Gastrocnemius medialis (tissue), 4 donors: ENCODE measurements around the gene STK36. TPM values are rescaled to one million over a fixed set of nuclear protein-coding genes. Genes with fewer than 3 reads are reported as not detected.
A peak's percentile ranks its signal among the peaks of the same experiment; 100 is the strongest.

Experiments used
- ATAC-seq, 2 donors: fragments of 150-250 bp; one replicate each; pipeline ENCODE4 v1.9.1; 2016
- DNase-seq, 2 donors: peaks; one replicate each; pipeline ENCODE4 v3.0.0-alpha.2; 2019
- H3K27ac ChIP-seq, 4 donors: fragments of 200-600 bp; sonication (generic); 1 replicate in 1 of 4; 2 replicates in 3 of 4; pipeline ENCODE4 v1.5.1; 2016 to 2018; ENCODE audit warnings: mild to moderate bottlenecking in 2 of 4, moderate library complexity in 1 of 4
- H3K27me3 ChIP-seq, 3 donors: fragments of 200-600 bp; sonication (generic) in 2 of 3; 1 replicate in 1 of 3; 2 replicates in 2 of 3; pipeline versions ENCODE4 v1.5.1 to v1.6.0; 2016 to 2019; ENCODE audit warnings: mild to moderate bottlenecking in 1 of 3, moderate library complexity in 1 of 3
- H3K36me3 ChIP-seq, 2 donors: fragments of 200-600 bp; sonication (generic) in 1 of 2; one replicate each; pipeline ENCODE4 v1.5.1; 2017 to 2018
- H3K4me1 ChIP-seq, 2 donors: fragments of 200-600 bp; sonication (generic) in 1 of 2; one replicate each; pipeline ENCODE4 v1.5.1; 2016 to 2017; ENCODE audit warnings: mild to moderate bottlenecking in 2 of 2
- H3K4me3 ChIP-seq, 4 donors: fragments of 200-600 bp; sonication (generic) in 3 of 4; 1 replicate in 1 of 4; 2 replicates in 3 of 4; pipeline ENCODE4 v1.5.1; 2016 to 2019; ENCODE audit warnings: mild to moderate bottlenecking in 2 of 4
- H3K9me3 ChIP-seq, 3 donors: fragments of 200-600 bp; sonication (generic) in 2 of 3; 1 replicate in 1 of 3; 2 replicates in 2 of 3; pipeline ENCODE4 v1.5.1; 2016 to 2019
- CTCF ChIP-seq, 5 experiments: fragments of 450-650 bp in 3 of 5; fragments of 200-600 bp in 2 of 5; sonication (generic) in 2 of 5; IDR thresholded peaks in 4 of 5; conservative IDR thresholded peaks in 1 of 5; 1 replicate in 4 of 5; 2 replicates in 1 of 5; pipeline ENCODE4 v1.5.1; 2016 to 2019; ENCODE audit warnings: antibody characterized with exemption in 5 of 5, mild to moderate bottlenecking in 3 of 5, moderate library complexity in 3 of 5
- POLR2A ChIP-seq, 2 donors: fragments of 450-650 bp; IDR thresholded peaks; one replicate each; pipeline ENCODE4 v1.6.1; 2017; ENCODE audit warnings: antibody characterized with exemption in 2 of 2, mild to moderate bottlenecking in 2 of 2, moderate library complexity in 2 of 2
- in situ Hi-C, 4 donors: fragments of 200-750 bp; cut with MboI; loops; one replicate each; pipeline versions ENCODE4 v1.15.0 to v1.8.0; 2017; ENCODE audit warnings: low sequenced_read_pairs in 4 of 4
- intact Hi-C: fragments of 100-400 bp; cut with DNase I; formaldehyde crosslinking; loops from one replicate; pipeline ENCODE4 v1.15.1; 2023; ENCODE audit warnings: low total_unique reads
- total RNA-seq, 4 donors: library from RNA; depleted of rRNA; stranded (reverse); fragments of >200 nt; gene quantifications; one replicate each; pipeline versions ENCODE4 v1.1.0 to v1.2.3, GENCODE V29; 2016

STK36 gene
- total RNA-seq, 4 donors from 2014 or later: 3.0 to 16.3 (median 7.6) TPM

GRCh38 chr2:218726004-218726574, 54.2 kb downstream of the STK36 start:
- H3K27me3 ChIP-seq: no peaks in the 10 kb centered on the region
- ATAC-seq: no peak
- H3K4me3 ChIP-seq: no peak overlapping the region
- no peaks in the 10 kb centered on the region for H3K4me1 ChIP-seq
- DNase-seq: no peak
- H3K9me3 ChIP-seq: no peaks in the 10 kb centered on the region
- H3K36me3 ChIP-seq: peaks cover 0 to 5% of the 10 kb centered on the region in 2 donors
- TF ChIP-seq CTCF (IDR thresholded peaks at IDR 0.05 in 4 of 5, conservative IDR thresholded peaks at IDR 0.05 in 1 of 5): no peak
- TF ChIP-seq POLR2A (IDR thresholded peaks at IDR 0.05): no peak
- H3K27ac ChIP-seq: no peak overlapping the region
- in situ Hi-C loops (loop anchor here in 1 of 4 donors (5.0 kb wide), 1 partner anchor 121 kb away; no protein-coding TSS in a partner anchor), intact Hi-C loops (no loop called here)

GRCh38 chr2:218727502-218728165, 55.7 kb downstream of the STK36 start:
- peaks cover 0 to 7% of the 10 kb centered on the region in 2 donors for H3K4me1 ChIP-seq
- H3K27me3 ChIP-seq: no peaks in the 10 kb centered on the region
- in situ Hi-C loops: loop anchor here in 1 of 4 donors (5.0 kb wide), 1 partner anchor 120 kb away; no protein-coding TSS in a partner anchor
- intact Hi-C loops: loop anchor here (1.0 kb wide), 1 partner anchor 120 kb away; no protein-coding TSS in a partner anchor
- H3K4me3 ChIP-seq: no peak overlapping the region
- TF ChIP-seq POLR2A (IDR thresholded peaks at IDR 0.05) (no peak), CTCF (IDR thresholded peaks at IDR 0.05 in 4 of 5, conservative IDR thresholded peaks at IDR 0.05 in 1 of 5) (peak; percentile 39 to 55 (median 50))
- no peak overlapping the region for H3K27ac ChIP-seq
- H3K36me3 ChIP-seq: peaks cover 0 to 5% of the 10 kb centered on the region in 2 donors
- no peak for ATAC-seq
- no peak for DNase-seq
- no peaks in the 10 kb centered on the region for H3K9me3 ChIP-seq

GRCh38 chr2:218729640-218730039, 57.8 kb downstream of the STK36 start:
- peaks cover 0 to 7% of the 10 kb centered on the region in 2 donors for H3K4me1 ChIP-seq
- ATAC-seq (no peak), DNase-seq (no peak)
- H3K4me3 ChIP-seq: no peak overlapping the region
- intact Hi-C loops: loop anchor here (5.0 kb wide), 1 partner anchor 48 kb away; no protein-coding TSS in a partner anchor
- TF ChIP-seq POLR2A (IDR thresholded peaks at IDR 0.05): no peak
- TF ChIP-seq CTCF (IDR thresholded peaks at IDR 0.05 in 4 of 5, conservative IDR thresholded peaks at IDR 0.05 in 1 of 5): no peak
- no peak overlapping the region for H3K27ac ChIP-seq
- peaks cover 0 to 5% of the 10 kb centered on the region in 2 donors for H3K36me3 ChIP-seq
- no peaks in the 10 kb centered on the region for H3K9me3 ChIP-seq
- in situ Hi-C loops: loop anchor here in 1 of 4 donors (5.0 kb wide), 1 partner anchor 118 kb away; no protein-coding TSS in a partner anchor
- no peaks in the 10 kb centered on the region for H3K27me3 ChIP-seq

GRCh38 chr2:218732052-218732760, 60.3 kb downstream of the STK36 start:
- no peak for DNase-seq
- Histone ChIP-seq H3K27me3 (no peaks in the 10 kb centered on the region), H3K4me1 (peaks cover 0 to 7% of the 10 kb centered on the region in 2 donors), H3K4me3 (no peak overlapping the region), H3K9me3 (no peaks in the 10 kb centered on the region), H3K36me3 (peaks cover 0 to 5% of the 10 kb centered on the region in 2 donors), H3K27ac (peak overlapping the region in 3 of 4 donors; percentile 20 to 42 (median 26))
- no peak for TF ChIP-seq CTCF (IDR thresholded peaks at IDR 0.05 in 4 of 5, conservative IDR thresholded peaks at IDR 0.05 in 1 of 5)
- TF ChIP-seq POLR2A (IDR thresholded peaks at IDR 0.05): no peak
- intact Hi-C loops (loop anchor here (5.0 kb wide), 1 partner anchor 45 kb away; no protein-coding TSS in a partner anchor), in situ Hi-C loops (no loop called here)
- ATAC-seq: no peak
